ENCODE results near the gene GNB5.
"Not testable (repeated sequence)": the region's sequence is repeated elsewhere in the genome, so short reads cannot be mapped to it uniquely, and the experiment has no call there.

Gene GNB5

GRCh38 chr15:52191207-52191606 is at the start of gene GNB5:
TSS of gene GNB5 (minus strand) at chr15:52191392. CDS start at chr15:52184676, 6,716 bp downstream.
- no peak for DNase-seq

- DNase-seq, result no peak
These were observed 49.0 kb upstream of the GNB5 start for GRCh38 chr15:52240166-52240565.

- not testable (repeated sequence) for DNase-seq
These were observed 47.9 kb upstream of the GNB5 start for GRCh38 chr15:52238989-52239525.

- DNase-seq, result no peak
These were observed 47.0 kb upstream of the GNB5 start for GRCh38 chr15:52238149-52238548.

GRCh38 chr15:52236013-52236412 is 44.8 kb upstream of the GNB5 start:
- DNase-seq, result no peak

- no peak for DNase-seq
These were observed 43.7 kb upstream of the GNB5 start for GRCh38 chr15:52234596-52235541.

GRCh38 chr15:52233405-52233804 is 42.2 kb upstream of the GNB5 start:
- no peak for DNase-seq

GRCh38 chr15:52232327-52232726 is 41.1 kb upstream of the GNB5 start:
- no peak for DNase-seq

GRCh38 chr15:52230073-52230472 is 38.9 kb upstream of the GNB5 start:
- no peak for DNase-seq

- DNase-seq, result no peak
These were observed 37.7 kb upstream of the GNB5 start for GRCh38 chr15:52228921-52229320.

- DNase-seq, result peak; percentile 73
These were observed 36.3 kb upstream of the GNB5 start for GRCh38 chr15:52227456-52227855.

- no peak for DNase-seq
These were observed 34.0 kb upstream of the GNB5 start for GRCh38 chr15:52225230-52225629.

GRCh38 chr15:52224211-52224610 is 33.0 kb upstream of the GNB5 start:
- DNase-seq, result no peak

- no peak for DNase-seq
These were observed 30.5 kb upstream of the GNB5 start for GRCh38 chr15:52221730-52222129.

GRCh38 chr15:52220937-52221660 is 29.9 kb upstream of the GNB5 start:
- DNase-seq, result no peak

- DNase-seq, result no peak
These were observed 29.1 kb upstream of the GNB5 start for GRCh38 chr15:52220251-52220650.

- DNase-seq, result no peak
These were observed 27.6 kb upstream of the GNB5 start for GRCh38 chr15:52218816-52219215.

GRCh38 chr15:52218371-52218770 is 27.2 kb upstream of the GNB5 start:
- DNase-seq, result no peak

GRCh38 chr15:52217186-52217585 is 26.0 kb upstream of the GNB5 start:
- peak; percentile 44 for DNase-seq

GRCh38 chr15:52214553-52214952 is 23.4 kb upstream of the GNB5 start:
- no peak for DNase-seq

GRCh38 chr15:52213206-52213605 is 22.0 kb upstream of the GNB5 start:
- DNase-seq, result no peak

- peak; percentile 88 for DNase-seq
These were observed 17.2 kb upstream of the GNB5 start for GRCh38 chr15:52208306-52208946.

GRCh38 chr15:52207191-52207590 is 16.0 kb upstream of the GNB5 start:
- DNase-seq, result no peak
